ENCODE measurements around the gene EFCAB6.

GRCh38 chr22:43553451-43554258 is 258.4 kb downstream of the EFCAB6 start:
- TF ChIP-seq NFYB (CRISPR knock-in tag; conservative IDR thresholded peaks at IDR 0.05; ENCODE audit: low read depth) (no peak), FOXP4 (CRISPR knock-in tag; IDR thresholded peaks at IDR 0.05) (no peak), SOX15 (CRISPR knock-in tag; IDR thresholded peaks at IDR 0.05) (no peak), ARID4B (CRISPR knock-in tag; IDR thresholded peaks at IDR 0.05; ENCODE audit: borderline replicate concordance) (no peak), FOXP1 (CRISPR knock-in tag; IDR thresholded peaks at IDR 0.05; ENCODE audit: borderline replicate concordance) (no peak), CTCF (IDR thresholded peaks at IDR 0.05) (no peak), PREB (CRISPR knock-in tag; IDR thresholded peaks at IDR 0.05; ENCODE audit: borderline replicate concordance) (no peak)
